HK-2 (cell line): ENCODE results near the gene RPS15.

Experiments
- DNase-seq: peaks from one replicate; pipeline ENCODE4 v3.0.0-alpha.2; 2018; ENCODE audit not compliant: unreplicated experiment

The RPS15 gene

GRCh38 chr19:1438035-1438932, at the start of gene RPS15:
Gene RPS15, plus strand, starts transcription at chr19:1438396. Its CDS starts 30 bp downstream, at chr19:1438426.
- DNase-seq, result peak; percentile 96

- no peak for DNase-seq
Measured at GRCh38 chr19:1388637-1389026, 49.6 kb upstream of the RPS15 start.

- no peak for DNase-seq
Measured at GRCh38 chr19:1389033-1389940, 48.9 kb upstream of the RPS15 start.

DNA sequence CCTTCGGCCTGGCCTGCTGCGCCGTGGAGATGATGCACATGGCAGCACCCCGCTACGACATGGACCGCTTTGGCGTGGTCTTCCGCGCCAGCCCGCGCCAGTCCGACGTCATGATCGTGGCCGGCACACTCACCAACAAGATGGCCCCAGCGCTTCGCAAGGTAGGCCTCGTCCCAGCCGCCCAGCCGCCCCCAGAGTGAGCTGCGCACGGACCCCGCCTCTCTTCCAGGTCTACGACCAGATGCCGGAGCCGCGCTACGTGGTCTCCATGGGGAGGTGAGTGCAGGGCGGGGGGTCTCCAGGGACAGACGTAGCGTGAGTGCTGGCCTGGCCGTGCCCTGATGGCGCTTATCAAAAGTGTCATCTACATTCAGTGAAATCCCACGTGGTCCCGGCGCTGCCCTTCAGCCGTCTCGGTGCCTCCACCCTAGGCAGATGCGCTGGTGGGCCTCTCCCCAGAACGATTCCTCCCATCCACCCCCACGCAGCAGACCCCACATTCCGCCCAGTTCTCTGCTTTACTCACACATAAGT, 47.2 kb upstream of the RPS15 start:
- DNase-seq, result no peak

GRCh38 chr19:1392407-1392806, 45.8 kb upstream of the RPS15 start:
- DNase-seq, result no peak

- DNase-seq, result no peak
Measured at GRCh38 chr19:1392939-1393530, 45.2 kb upstream of the RPS15 start.

- DNase-seq, result no peak
Measured at GRCh38 chr19:1393841-1394240, 44.4 kb upstream of the RPS15 start.

DNA sequence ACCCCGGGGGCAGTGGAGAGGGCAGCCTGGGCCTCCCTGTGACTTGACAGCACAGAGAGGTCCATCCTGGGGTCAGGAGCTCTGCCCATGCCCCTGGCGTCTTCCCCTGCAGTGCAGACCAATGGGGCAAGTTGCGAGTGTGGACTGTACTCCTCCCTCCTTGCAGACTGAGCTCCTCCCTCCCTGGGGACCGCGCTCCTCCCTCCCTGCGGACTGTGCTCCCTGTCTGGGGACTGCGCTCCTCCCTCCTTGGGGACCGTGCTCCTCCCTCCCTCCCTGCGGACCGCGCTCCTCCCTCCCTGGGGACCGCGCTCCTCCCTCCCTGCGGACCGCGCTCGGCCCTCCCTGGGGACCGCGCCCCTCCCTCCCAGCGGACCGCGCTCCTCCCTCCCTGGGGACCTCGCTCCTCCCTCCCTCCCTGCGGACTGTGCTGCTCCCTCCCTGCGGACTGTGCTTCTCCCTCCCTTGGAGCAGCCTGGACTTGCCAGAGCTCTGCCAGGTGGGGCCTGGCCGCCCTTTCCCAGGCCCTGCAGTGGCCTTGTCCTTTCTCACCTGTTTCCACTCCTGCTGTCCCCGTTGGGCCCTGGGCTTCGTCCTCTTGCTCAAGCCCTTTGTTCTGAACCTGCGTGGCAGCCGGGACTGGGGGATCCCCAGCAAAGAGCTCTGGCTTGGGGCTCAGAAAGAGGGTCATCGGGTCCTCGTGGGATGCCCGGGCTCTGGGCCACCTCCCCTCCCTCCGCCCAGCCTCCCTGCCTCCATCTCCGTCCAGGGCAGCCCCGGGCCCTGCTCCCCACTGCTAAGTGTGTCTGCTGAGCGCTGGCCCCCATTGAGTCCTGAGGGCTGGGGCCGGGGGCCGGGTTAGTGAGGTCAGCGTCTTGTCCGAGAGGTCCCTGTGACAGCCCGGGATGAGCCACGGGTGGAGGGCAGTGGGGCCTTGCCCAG, 43.7 kb upstream of the RPS15 start:
- DNase-seq, result no peak

- DNase-seq, result no peak
Measured at GRCh38 chr19:1395194-1396018, 42.8 kb upstream of the RPS15 start.

GRCh38 chr19:1396019-1396767, 42.0 kb upstream of the RPS15 start:
- no peak for DNase-seq

- DNase-seq, result no peak
Measured at GRCh38 chr19:1396768-1397679, 41.2 kb upstream of the RPS15 start.

- no peak for DNase-seq
Measured at GRCh38 chr19:1397838-1398237, 40.4 kb upstream of the RPS15 start.

GRCh38 chr19:1399079-1399478, 39.1 kb upstream of the RPS15 start:
- no peak for DNase-seq

- DNase-seq, result no peak
Measured at GRCh38 chr19:1399745-1400144, 38.5 kb upstream of the RPS15 start.

GRCh38 chr19:1400281-1401137, 37.7 kb upstream of the RPS15 start:
- peak; percentile 43 for DNase-seq

DNA sequence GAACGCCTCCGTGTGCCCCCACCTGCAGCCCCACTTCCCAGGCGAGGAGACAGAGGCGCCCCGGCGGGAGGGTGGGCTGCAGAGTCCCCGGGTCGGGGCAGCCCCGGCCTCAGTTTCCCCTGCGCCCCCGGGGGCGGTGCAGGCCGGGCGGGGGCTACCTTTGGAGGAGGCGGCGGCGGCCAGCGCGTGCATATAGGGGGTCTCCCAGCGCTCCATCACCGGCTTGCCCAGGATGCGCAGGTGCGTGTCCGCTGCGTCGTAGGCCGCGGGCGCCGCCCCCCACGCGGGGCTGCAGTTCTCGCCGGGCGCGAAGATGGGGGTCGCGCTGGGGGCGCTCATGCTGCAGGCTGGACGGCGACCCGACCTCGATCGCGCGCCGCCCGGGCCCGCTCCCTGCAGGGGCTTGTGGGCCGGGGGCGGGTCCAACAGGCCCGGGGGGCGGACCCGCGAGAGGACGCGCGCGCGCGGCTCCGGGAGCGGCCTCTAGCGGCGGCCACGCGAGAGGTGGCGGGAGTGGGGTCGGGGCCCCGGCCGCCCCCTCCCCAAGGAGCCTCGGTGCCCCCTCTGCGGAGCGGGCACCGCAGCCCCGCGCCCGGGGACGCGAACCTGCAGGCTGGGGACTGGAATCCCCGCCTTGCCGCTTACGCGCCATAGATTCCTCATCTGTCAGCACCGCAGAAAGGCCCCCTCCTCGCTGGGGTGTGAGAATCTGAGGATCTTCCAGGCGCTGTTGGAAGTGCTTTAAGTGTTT, 36.9 kb upstream of the RPS15 start, which contains the start of gene GAMT:
Gene GAMT, minus strand, starts transcription at position 405 of the 751 bp plus-strand sequence. Its CDS starts 66 bp downstream, at position 339.
- no peak for DNase-seq
